HG03108 (cell line): ENCODE results near the gene DZIP1.
"Not testable (repeated sequence)": the region's sequence is repeated elsewhere in the genome, so short reads cannot be mapped to it uniquely, and the experiment has no call there.

Experiments
- ATAC-seq: cut with Tn5 transposase; IDR thresholded peaks from one replicate; pipeline ENCODE4 v1.9.1; 2021; ENCODE audit warnings: moderate library complexity; ENCODE audit not compliant: unreplicated experiment

The DZIP1 gene

GRCh38 chr13:95603887-95604555, 40.5 kb downstream of the DZIP1 start:
- no peak for ATAC-seq

GRCh38 chr13:95601906-95602305, 42.6 kb downstream of the DZIP1 start:
- no peak for ATAC-seq

GRCh38 chr13:95601216-95601615, 43.3 kb downstream of the DZIP1 start:
- no peak for ATAC-seq

DNA sequence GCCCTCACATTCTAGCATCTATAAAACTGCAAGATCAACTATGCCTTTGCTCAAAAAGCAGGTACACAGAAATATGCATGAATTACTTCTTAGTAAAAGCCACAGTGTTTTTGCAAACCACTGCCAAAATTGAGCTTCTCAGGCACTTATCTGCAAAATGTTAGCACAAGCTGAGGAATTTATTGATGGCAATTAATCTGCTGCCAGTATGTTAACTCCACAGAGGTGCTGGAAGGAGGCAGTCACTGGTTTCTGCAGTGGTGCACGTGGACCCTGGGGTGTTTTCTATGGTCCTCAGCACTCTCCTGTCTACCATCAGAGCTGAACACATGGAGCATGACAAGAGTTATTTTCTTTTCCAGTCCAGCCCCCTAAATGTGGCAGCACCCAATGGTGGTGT, 47.8 kb downstream of the DZIP1 start:
- no peak for ATAC-seq

DNA sequence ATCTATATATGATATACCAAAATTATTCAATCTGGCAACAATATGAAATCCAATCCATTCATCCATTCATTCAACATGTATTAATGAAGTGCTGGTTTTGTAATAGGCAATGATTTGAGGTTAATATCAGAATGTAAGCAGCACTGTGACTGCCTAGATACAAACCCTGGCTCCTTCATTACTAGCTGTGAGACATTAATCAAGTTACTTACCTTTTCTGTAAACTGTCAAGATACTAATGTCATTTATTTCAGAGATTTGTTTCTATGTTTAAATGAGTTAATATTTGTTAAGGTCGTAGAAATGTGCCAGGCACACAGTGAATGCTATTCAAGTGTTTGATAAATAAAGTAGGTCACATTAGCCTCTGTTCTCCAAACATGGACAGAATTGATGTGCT, 51.0 kb downstream of the DZIP1 start:
- ATAC-seq: no peak

GRCh38 chr13:95588721-95589120, 55.8 kb downstream of the DZIP1 start:
- ATAC-seq: no peak

DNA sequence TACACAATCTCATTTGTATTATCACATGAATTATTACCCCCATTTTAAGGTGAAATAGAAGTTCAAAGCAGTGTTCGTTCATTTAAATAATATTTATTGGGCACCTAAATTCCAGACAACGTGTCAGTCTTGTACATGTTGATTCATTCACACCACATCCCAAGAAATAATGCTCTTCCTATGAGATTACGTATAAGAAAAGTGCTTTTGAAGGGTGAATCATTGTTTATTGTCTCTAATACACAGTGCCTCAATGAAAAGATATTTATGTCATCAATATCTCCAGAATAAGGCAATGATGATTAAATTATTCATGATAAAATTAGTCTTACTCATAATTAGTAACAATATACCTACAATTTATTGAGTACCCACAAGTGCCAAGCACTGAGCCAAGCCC, 56.4 kb downstream of the DZIP1 start:
- ATAC-seq: no peak

DNA sequence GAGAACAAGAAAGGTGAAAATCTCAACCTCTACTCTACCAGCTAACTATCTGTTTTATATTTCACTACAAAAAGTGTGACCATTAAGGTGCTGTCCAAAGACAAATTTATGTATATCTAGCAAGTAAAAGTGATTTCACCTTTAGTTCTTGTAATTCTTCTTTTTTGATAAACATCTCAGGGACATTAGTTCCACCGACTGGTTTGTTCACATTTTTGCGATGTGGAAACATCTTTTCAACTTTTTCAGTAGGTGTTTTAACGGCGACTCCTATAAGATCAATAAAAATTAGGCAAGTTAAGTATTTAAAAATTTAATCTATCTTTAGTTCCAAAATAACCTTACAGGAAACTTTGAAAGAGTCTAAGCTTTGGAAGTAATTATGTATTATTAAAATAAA, 58.6 kb downstream of the DZIP1 start:
- no peak for ATAC-seq

GRCh38 chr13:95579303-95579702, 65.2 kb downstream of the DZIP1 start:
- peak; percentile 63 for ATAC-seq

- no peak for ATAC-seq
These were observed 71.3 kb downstream of the DZIP1 start for GRCh38 chr13:95573221-95573620.

DNA sequence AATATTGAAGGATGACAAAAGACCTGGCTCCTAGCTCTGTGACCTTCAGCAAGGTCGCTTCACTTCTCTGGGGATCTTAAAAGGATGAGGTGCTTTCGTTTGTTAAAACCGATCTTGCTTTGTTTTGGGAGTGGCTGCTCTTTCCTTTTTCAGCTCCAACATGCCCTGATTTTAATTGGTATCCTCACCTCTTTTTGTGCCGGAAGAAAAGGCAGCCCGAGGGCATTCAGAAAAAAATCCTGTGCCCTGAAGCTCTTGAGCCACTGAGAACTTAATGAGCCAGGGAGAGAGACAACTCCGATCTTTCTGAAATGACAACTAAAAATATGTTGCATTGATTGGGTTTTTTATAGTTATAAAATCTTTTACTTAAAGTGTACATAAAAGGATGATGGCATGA, 72.6 kb downstream of the DZIP1 start:
- no peak for ATAC-seq

DNA sequence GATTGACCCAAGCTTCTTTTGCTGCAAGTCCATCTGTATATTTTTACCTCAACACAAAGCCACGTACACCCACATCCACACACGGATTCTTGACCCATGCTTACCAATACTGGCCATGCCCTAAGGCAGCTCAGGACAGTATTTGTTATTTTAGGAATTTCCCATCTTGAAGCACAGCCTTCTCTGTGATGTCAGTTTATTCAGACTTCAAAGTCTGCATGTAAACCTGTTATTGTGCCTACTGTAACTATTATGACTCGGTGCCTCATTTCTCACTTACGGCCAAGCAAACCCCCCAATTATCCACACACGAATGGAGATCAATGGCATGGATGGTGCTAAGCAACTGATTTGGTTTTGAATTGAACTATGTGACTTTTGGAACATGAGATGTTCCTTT, 74.5 kb downstream of the DZIP1 start:
- no peak for ATAC-seq

- no peak for ATAC-seq
These were observed 76.4 kb downstream of the DZIP1 start for GRCh38 chr13:95568131-95568530.

GRCh38 chr13:95565758-95566157, 78.7 kb downstream of the DZIP1 start:
- ATAC-seq: not testable (repeated sequence)

- ATAC-seq: no peak
These were observed 79.7 kb downstream of the DZIP1 start for GRCh38 chr13:95564733-95565291.

- ATAC-seq: no peak
These were observed 80.4 kb downstream of the DZIP1 start for GRCh38 chr13:95564091-95564490.

- no peak for ATAC-seq
These were observed 84.1 kb downstream of the DZIP1 start for GRCh38 chr13:95560387-95560786.

GRCh38 chr13:95559100-95559499, 85.4 kb downstream of the DZIP1 start:
- no peak for ATAC-seq

DNA sequence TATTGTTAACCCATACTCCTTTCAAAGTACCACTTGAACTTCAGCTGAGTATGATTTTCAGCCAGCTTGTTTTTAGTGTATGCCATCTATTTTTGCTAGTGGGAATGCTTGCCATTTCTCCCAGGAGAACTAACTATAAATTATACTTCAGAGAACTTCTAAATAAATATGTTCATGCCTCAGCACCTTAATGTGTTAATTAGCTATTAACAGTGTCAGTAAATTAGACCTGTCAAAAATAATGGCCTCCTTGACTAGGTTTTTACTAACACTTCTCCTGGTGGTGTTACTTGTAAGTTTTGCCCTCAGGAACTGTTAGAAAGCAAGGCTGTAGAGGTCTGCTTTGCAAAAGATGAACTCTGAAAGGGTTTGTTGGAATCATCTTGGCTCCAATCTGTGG, 87.5 kb downstream of the DZIP1 start:
- ATAC-seq: no peak

GRCh38 chr13:95553581-95554385, 90.7 kb downstream of the DZIP1 start:
- no peak for ATAC-seq

GRCh38 chr13:95552539-95553441, 91.7 kb downstream of the DZIP1 start, which contains the start of gene CLDN10:
Gene CLDN10, plus strand, starts transcription at chr13:95552720. Its CDS starts 34 bp downstream, at chr13:95552754.
- ATAC-seq: no peak
